Hepatocyte (in vitro differentiated cells): ENCODE results near the gene ERCC2.

Source experiments
- EZH2phosphoT487 ChIP-seq: fragments of 200-600 bp; sonication (generic); IDR thresholded peaks from one replicate; pipeline ENCODE4 v1.6.1; 2018; ENCODE audit warnings: antibody characterized with exemption, mild to moderate bottlenecking, low read depth, moderate library complexity; ENCODE audit not compliant: unreplicated experiment, severe bottlenecking
- TF ChIP-seq, protein P1 (sequence below): fragments of 200-600 bp; sonication (generic); IDR thresholded peaks from 2 replicates; pipeline ENCODE4 v1.5.1; 2016; ENCODE audit warnings: antibody characterized with exemption, mild to moderate bottlenecking; ENCODE audit not compliant: poor library complexity

DNA sequence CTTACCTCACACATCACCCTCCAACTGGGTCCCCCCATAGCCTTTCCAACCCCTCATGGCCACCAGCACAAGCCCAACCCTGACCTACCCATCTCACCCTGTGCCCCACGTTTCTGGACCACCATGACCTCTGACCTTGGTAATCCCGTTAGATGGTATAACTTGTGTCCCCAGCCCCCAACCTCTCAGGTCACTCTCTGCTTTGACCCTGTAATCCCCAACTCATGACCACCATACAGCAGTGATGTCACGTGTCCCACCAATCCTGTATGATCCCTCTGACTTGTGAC, 21.3 kb downstream of the ERCC2 start:
- TF ChIP-seq, protein P1, sequence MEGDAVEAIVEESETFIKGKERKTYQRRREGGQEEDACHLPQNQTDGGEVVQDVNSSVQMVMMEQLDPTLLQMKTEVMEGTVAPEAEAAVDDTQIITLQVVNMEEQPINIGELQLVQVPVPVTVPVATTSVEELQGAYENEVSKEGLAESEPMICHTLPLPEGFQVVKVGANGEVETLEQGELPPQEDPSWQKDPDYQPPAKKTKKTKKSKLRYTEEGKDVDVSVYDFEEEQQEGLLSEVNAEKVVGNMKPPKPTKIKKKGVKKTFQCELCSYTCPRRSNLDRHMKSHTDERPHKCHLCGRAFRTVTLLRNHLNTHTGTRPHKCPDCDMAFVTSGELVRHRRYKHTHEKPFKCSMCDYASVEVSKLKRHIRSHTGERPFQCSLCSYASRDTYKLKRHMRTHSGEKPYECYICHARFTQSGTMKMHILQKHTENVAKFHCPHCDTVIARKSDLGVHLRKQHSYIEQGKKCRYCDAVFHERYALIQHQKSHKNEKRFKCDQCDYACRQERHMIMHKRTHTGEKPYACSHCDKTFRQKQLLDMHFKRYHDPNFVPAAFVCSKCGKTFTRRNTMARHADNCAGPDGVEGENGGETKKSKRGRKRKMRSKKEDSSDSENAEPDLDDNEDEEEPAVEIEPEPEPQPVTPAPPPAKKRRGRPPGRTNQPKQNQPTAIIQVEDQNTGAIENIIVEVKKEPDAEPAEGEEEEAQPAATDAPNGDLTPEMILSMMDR = no peak
- no peak for TF ChIP-seq EZH2phosphoT487
